Activated T-cell treated with anti-CD3 and anti-CD28 coated beads, Interleukin-2, amount 50 U/mL, for 72 hours (primary cell): Measurements from ENCODE around the gene CWF19L1. TPM values are rescaled to one million over a fixed set of nuclear protein-coding genes. Genes with fewer than 3 reads are reported as not detected.

ENCODE experiments used
- ATAC-seq, 2 donors: fragments of 150-1000 bp; cut with Tn5 transposase; replicated peaks in 1 of 2; 2 replicates each; pipeline ENCODE4 v1.10.0; 2021; ENCODE audit warnings: moderate library complexity in 2 of 2, mild to moderate bottlenecking in 1 of 2
- DNase-seq, 2 donors: peaks; one replicate each; pipeline ENCODE4 v3.0.0; 2021 to 2022; ENCODE audit warnings: mixed read lengths in 1 of 2
- H3K27ac Mint-ChIP-seq: one replicate; pipeline ENCODE4 v1.8.0; 2022; ENCODE audit warnings: mild to moderate bottlenecking, moderate library complexity, mixed read lengths
- H3K27me3 Mint-ChIP-seq: one replicate; pipeline ENCODE4 v1.8.0; 2022; ENCODE audit warnings: low read depth, mixed read lengths
- H3K36me3 Mint-ChIP-seq, 2 donors: one replicate each; pipeline ENCODE4 v1.8.0; 2022; ENCODE audit warnings: mixed read lengths in 2 of 2, mild to moderate bottlenecking in 1 of 2; ENCODE audit not compliant: insufficient read depth in 2 of 2
- H3K4me1 Mint-ChIP-seq: one replicate; pipeline ENCODE4 v1.8.0; 2022; ENCODE audit warnings: low read depth, mixed read lengths
- H3K4me3 Mint-ChIP-seq, 2 donors: one replicate each; pipeline ENCODE4 v1.8.0; 2022; ENCODE audit warnings: mild to moderate bottlenecking in 2 of 2, mixed read lengths in 2 of 2, moderate library complexity in 2 of 2
- H3K9me3 Mint-ChIP-seq, 2 donors: one replicate each; pipeline ENCODE4 v1.8.0; 2022; ENCODE audit warnings: mixed read lengths in 2 of 2
- total RNA-seq, 2 donors: library from RNA; stranded (reverse); gene quantifications; one replicate each; pipeline ENCODE4 v1.2.3, GENCODE V29; 2022

The CWF19L1 gene
- total RNA-seq, 2 donors from 2014 or later: 54.4 to 73.1 TPM

- Mint-ChIP-seq H3K27me3 (no peaks in the 10 kb centered on the region), H3K4me3 (peak within 1 kb of the TSS; percentile 99), H3K4me1 (peaks cover 57% of the 10 kb centered on the region), H3K27ac (peak within 1 kb of the TSS; percentile 85), H3K9me3 (no peaks in the 10 kb centered on the region), H3K36me3 (peaks cover 11 to 28% of the 10 kb centered on the region in 2 donors)
- ATAC-seq: peak; percentile 93 to 94
- DNase-seq: peak; percentile 96 to 98
These were observed 81.8 kb downstream of the CWF19L1 start, which contains the start of gene ERLIN1 for GRCh38 chr10:100185364-100186252. TSS of gene ERLIN1 (minus strand) at chr10:100186029. CDS start at chr10:100185626, 403 bp downstream.

- peak overlapping the region; percentile 99 for H3K4me3 Mint-ChIP-seq
- peaks cover 62% of the 10 kb centered on the region for H3K4me1 Mint-ChIP-seq
- H3K9me3 Mint-ChIP-seq: no peaks in the 10 kb centered on the region
- DNase-seq: no peak
- H3K27ac Mint-ChIP-seq: peak overlapping the region; percentile 85
- peaks cover 8 to 27% of the 10 kb centered on the region in 2 donors for H3K36me3 Mint-ChIP-seq
- ATAC-seq: no peak
- H3K27me3 Mint-ChIP-seq: no peaks in the 10 kb centered on the region
These were observed 82.6 kb downstream of the CWF19L1 start for GRCh38 chr10:100184840-100185239.

- no peak for DNase-seq
- peak overlapping the region; percentile 50 for H3K27ac Mint-ChIP-seq
- peak overlapping the region; percentile 99 for H3K4me3 Mint-ChIP-seq
- no peaks in the 10 kb centered on the region for H3K9me3 Mint-ChIP-seq
- H3K27me3 Mint-ChIP-seq: no peaks in the 10 kb centered on the region
- peaks cover 62% of the 10 kb centered on the region for H3K4me1 Mint-ChIP-seq
- ATAC-seq: no peak
- peaks cover 8 to 27% of the 10 kb centered on the region in 2 donors for H3K36me3 Mint-ChIP-seq
These were observed 83.0 kb downstream of the CWF19L1 start for GRCh38 chr10:100184426-100184825.

DNA sequence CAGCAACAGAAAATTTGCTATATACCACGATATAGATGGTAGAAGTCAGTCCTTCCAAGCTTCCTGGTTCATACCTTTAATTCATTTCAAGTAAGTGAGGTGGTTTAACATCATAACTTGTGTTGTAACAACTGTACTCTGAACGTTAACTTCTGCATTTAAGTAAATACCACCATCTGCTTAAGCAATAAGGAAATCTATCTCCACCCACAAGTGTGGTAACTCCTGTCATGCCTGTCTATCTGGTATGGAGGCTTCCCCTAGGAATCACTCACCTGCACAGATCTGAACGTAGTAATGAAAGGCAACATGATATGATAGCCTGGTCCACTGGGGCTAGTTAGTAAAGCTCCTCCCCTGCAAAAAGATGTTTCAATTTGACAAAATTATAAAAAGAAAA, 84.0 kb downstream of the CWF19L1 start:
- H3K9me3 Mint-ChIP-seq: no peaks in the 10 kb centered on the region
- ATAC-seq (no peak), DNase-seq (no peak)
- peak overlapping the region; percentile 58 for H3K27ac Mint-ChIP-seq
- H3K4me1 Mint-ChIP-seq: peaks cover 57% of the 10 kb centered on the region
- H3K4me3 Mint-ChIP-seq: peak overlapping the region in 1 of 2 donors; percentile 99
- H3K36me3 Mint-ChIP-seq: peaks cover 8 to 27% of the 10 kb centered on the region in 2 donors
- H3K27me3 Mint-ChIP-seq: no peaks in the 10 kb centered on the region

GRCh38 chr10:100182908-100183307, 84.5 kb downstream of the CWF19L1 start:
- DNase-seq: no peak
- H3K4me1 Mint-ChIP-seq: peaks cover 51% of the 10 kb centered on the region

More at GRCh38 chr10:100182908-100183307, 84.5 kb downstream of the CWF19L1 start:
- Mint-ChIP-seq H3K36me3 (peaks cover 11 to 29% of the 10 kb centered on the region in 2 donors), H3K9me3 (no peaks in the 10 kb centered on the region), H3K27ac (peak overlapping the region; percentile 89), H3K27me3 (no peaks in the 10 kb centered on the region), H3K4me3 (peak overlapping the region in 1 of 2 donors; percentile 39)
- no peak for ATAC-seq

Other genes with a start within 250 kb of the CWF19L1 start
- not detected for gene CPN1, start 185.8 kb downstream of the CWF19L1 start, total RNA-seq
- gene ERLIN1, start 81.6 kb downstream of the CWF19L1 start, total RNA-seq: 10 to 100 TPM; 15.1 to 17.8 TPM
- gene CHUK, start 38.0 kb downstream of the CWF19L1 start, total RNA-seq: 10 to 100 TPM; 25.0 to 26.6 TPM
- gene BLOC1S2, start 19.0 kb upstream of the CWF19L1 start, total RNA-seq: 100 to 1,000 TPM in 1 of 2 donors, 10 to 100 TPM in 1; 78.9 to 110 TPM
- under 1 TPM; 0.30 to 0.60 TPM for gene PKD2L1, start 62.6 kb upstream of the CWF19L1 start, total RNA-seq
- 10 to 100 TPM; 79.5 to 90.4 TPM for gene SCD, start 79.6 kb upstream of the CWF19L1 start, total RNA-seq
- under 1 TPM; 0.14 to 0.22 TPM for gene WNT8B, start 195.4 kb upstream of the CWF19L1 start, total RNA-seq